DOHH2 (cell line): ENCODE measurements around the gene PITX3.

Experiments used
- EZH2phosphoT487 ChIP-seq: fragments of 200-600 bp; sonication (generic); IDR thresholded peaks from 2 replicates; pipeline ENCODE4 v1.6.1; 2017; ENCODE audit warnings: borderline replicate concordance, mild to moderate bottlenecking, antibody characterized with exemption, low read length, moderate library complexity, mixed read lengths
- TF ChIP-seq, protein P1 (sequence below): fragments of 200-600 bp; sonication (generic); IDR thresholded peaks from one replicate; pipeline ENCODE4 v1.5.1; 2014; ENCODE audit warnings: antibody characterized with exemption, mild to moderate bottlenecking, low read depth, low read length; ENCODE audit not compliant: poor library complexity, severe bottlenecking

DNA sequence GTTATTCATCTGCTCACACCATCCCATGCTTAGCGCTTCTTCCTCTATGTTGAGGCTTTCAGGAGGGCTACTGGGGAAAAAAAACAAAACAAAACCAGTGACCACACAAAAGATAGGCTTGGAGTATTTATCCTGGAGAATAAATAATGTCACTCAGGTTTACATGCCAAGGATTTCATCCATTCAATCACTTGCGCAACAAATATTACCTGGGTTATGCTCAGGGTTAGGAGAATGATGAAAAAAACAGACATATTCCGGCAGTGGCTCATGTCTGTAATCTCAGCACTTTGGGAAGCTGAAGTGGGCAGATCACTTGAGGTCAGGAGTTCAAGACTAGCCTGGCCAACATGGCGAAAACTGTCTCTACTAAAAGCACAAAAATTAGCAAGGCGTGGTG, 18.5 kb downstream of the PITX3 start:
- TF ChIP-seq, protein P1, sequence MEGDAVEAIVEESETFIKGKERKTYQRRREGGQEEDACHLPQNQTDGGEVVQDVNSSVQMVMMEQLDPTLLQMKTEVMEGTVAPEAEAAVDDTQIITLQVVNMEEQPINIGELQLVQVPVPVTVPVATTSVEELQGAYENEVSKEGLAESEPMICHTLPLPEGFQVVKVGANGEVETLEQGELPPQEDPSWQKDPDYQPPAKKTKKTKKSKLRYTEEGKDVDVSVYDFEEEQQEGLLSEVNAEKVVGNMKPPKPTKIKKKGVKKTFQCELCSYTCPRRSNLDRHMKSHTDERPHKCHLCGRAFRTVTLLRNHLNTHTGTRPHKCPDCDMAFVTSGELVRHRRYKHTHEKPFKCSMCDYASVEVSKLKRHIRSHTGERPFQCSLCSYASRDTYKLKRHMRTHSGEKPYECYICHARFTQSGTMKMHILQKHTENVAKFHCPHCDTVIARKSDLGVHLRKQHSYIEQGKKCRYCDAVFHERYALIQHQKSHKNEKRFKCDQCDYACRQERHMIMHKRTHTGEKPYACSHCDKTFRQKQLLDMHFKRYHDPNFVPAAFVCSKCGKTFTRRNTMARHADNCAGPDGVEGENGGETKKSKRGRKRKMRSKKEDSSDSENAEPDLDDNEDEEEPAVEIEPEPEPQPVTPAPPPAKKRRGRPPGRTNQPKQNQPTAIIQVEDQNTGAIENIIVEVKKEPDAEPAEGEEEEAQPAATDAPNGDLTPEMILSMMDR, result no peak
- no peak for TF ChIP-seq EZH2phosphoT487
